Measurements from ENCODE around the gene ZNF22.

The ZNF22 gene

DNA sequence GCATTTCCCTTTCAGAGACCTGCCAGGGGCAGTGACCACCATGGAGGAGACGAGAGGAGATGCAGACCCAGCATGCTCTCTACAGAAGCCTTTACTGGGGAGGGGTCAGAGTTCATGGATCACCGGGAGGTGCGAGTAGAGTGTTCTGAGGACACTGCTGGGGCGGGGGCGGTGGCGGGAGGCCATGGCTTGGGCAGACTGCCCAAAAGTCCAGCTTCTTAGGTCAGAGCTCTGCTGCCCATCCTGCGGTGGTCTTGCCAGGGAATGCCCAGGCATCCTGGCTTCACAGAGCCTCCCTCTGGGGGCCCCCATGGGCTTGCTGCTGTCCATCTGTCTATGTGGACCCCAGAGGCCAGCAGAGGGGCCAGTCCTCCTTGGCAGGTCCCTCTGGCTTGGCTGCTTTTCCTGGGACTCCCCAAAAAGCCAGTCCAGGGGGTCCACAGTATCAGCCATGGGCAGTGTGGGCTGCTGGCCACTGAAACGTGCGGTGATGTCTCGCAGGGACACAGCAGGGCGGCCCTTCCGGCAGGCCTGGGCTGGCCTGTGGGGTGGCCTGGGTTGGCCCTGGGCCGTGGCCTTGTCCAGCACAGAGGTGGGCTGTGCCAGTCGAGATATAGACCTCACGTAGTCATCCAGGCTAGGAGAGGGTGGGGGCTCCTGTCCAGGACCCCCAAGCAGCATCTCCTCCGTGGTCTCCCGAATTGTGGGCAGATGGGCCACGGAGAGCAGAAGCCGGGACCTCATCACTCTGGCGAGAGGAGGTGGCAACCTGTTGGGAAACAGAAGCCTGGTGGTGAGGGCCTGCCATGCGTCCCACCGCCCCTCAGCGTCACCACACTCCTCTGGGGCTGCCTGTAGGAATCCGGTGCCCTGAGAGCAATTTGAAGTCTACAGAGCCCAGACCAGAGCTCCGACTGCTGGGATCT lies 23.2 kb upstream of the ZNF22 start:
- DNase-seq (ENCODE audit: low spot score) = no peak

- no peak for DNase-seq (ENCODE audit: low spot score)
Observed at GRCh38 chr10:44978213-44978569, 22.5 kb upstream of the ZNF22 start.

GRCh38 chr10:44978570-44979280 lies 22.0 kb upstream of the ZNF22 start, which contains the start of gene DEPP1:
DEPP1 (minus strand) TSS chr10:44978809; CDS start chr10:44978030, 779 bp downstream.
- DNase-seq (ENCODE audit: low spot score) = no peak

DNA sequence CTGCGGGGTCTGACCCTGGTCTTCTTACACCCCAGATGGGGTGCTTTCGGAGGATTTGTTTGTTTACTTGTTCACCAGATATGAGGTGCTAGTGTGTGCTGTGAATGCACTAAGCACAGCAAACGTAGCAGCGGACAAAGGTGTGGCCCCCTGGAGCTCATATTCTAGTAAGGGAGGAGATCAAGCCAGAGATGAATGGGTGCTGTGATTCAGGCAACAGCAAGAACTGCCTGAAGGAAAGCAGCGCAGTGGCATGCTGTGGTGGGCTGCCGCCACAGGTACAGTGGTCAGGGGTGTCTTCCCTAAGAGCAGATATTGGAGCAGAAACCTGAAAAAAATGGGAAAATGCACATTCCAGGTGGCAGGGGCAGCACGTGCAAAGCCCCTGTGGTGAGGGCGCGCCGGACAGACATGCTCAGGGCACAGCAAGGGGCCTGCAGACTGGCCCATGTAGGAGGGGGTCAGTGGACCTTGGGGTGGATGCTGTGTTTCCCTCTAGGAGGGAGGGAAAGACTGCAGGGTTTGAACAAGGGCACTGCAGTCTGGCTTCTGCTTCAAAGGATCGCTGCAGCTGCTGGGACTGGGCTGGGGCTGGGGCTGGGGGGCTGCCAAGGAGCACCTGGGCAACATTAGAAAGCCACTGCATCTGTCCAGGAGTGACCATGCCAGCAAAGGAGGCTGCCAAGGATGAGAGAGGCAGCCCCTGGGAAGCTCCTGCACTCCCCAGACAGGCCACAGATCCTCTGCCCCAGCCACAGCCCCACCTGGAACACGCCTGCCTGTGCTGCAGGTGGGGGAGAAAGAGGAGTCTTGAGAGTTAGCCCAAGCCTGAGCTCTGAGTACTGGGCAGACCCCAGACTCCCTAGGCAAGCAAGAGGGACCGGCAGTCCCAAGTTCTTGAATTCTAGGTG lies 21.2 kb upstream of the ZNF22 start:
- no peak for DNase-seq (ENCODE audit: low spot score)

GRCh38 chr10:44980309-44981171 lies 20.2 kb upstream of the ZNF22 start:
- no peak for DNase-seq (ENCODE audit: low spot score)

GRCh38 chr10:44981172-44982113 lies 19.3 kb upstream of the ZNF22 start:
- DNase-seq (ENCODE audit: low spot score) = no peak

DNA sequence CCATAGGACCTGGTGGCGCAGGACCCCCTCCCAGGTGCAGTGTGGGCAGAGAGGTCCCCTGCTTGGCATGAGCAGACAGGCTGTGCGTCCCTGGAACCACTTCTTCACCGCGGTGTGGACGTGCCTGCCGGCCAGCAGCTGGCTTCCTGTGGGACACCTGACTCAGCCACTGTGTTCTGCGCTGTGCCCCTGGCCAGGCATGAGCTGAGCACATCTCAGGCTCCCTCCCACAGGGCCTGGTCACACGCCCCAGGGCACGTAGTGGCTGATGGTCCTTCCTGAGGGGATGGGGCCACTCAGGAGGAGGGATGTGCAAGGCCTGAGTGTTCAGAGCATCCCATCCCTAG lies 18.6 kb upstream of the ZNF22 start:
- DNase-seq (ENCODE audit: low spot score) = no peak

DNA sequence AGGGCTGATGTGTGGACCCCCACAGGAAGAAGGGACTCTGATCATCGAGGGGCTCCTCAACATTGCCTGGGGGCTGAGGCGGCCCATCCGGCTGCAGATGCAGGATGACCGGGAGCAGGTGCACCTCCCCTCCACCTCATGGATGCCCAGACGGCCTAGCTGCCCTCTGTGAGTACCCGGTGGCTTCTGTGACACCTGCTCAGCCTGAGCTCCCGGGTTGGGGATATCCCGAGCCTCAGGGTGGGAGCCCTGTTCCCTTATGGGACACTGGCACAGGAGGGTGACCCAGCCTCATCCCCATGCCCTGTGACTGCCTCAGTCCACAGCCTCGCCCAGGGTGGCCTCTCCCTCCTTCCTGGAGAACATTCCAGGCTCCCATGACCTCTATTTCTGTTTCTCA lies 18.2 kb upstream of the ZNF22 start:
- DNase-seq (ENCODE audit: low spot score) = no peak

GRCh38 chr10:44983066-44983894 lies 17.4 kb upstream of the ZNF22 start:
- no peak for DNase-seq (ENCODE audit: low spot score)

DNA sequence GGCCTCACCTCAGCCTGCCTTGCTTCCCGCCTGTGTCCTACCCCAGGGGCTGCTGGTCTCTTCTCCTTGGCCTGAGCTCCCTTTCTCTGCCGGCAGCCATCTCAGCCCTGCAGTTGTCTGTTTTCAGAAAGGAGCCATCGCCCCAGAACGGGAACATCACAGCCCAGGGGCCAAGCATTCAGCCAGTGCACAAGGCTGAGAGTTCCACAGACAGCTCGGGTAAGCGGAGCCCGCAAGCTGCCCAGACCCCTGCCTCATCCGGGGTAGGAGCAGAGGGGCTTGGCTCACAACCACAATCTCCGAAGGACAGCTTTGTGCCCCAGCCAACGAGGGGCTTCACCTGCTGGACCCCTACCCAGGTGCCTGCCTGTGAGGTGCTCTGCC lies 16.8 kb upstream of the ZNF22 start:
- no peak for DNase-seq (ENCODE audit: low spot score)

DNA sequence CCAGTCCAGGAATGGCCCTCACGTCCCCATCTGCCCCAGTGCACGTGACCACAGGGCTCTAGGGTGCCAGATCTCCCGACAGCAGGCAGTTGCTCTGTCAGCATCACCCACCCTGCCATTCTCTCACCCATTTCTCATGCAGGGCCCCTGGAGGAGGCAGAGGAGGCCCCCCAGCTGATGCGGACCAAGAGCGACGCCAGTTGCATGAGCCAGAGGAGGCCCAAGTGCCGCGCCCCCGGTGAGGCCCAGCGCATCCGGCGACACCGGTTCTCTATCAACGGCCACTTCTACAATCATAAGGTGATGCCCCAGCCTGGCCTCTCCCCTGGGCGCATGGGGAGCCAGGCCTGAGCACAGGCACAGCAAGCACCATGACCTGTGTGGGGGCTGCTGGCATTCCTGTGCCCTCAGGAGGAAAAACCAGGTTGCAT lies 16.0 kb upstream of the ZNF22 start:
- DNase-seq (ENCODE audit: low spot score) = no peak

DNA sequence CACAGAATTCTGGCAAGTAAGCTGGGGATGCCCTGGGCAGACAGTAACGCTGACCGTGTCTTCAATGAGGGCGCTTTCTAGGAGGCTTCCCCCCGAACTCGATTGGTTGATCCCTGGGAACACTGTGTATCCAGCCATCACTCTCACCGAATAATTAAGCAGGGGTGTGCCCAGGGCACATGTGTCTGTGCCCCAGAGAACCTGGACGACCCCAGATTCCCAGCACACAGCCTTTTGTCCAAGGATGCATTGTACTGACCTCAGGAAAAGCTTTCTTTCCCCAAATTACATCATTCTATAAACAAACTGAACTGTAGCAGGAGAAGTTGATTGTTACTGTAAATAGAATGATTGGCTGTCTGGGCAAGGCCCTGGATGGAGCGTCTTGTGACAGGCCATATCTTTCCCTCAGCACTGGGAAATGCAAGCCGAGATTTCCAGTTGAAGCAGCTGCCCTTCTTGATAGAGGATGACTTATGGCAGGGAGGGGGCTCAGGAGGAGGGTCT lies 15.5 kb upstream of the ZNF22 start:
- DNase-seq (ENCODE audit: low spot score) = no peak

- no peak for DNase-seq (ENCODE audit: low spot score)
Observed at GRCh38 chr10:44986179-44986578, 14.5 kb upstream of the ZNF22 start.

GRCh38 chr10:44986670-44987069 lies 14.1 kb upstream of the ZNF22 start:
- no peak for DNase-seq (ENCODE audit: low spot score)

DNA sequence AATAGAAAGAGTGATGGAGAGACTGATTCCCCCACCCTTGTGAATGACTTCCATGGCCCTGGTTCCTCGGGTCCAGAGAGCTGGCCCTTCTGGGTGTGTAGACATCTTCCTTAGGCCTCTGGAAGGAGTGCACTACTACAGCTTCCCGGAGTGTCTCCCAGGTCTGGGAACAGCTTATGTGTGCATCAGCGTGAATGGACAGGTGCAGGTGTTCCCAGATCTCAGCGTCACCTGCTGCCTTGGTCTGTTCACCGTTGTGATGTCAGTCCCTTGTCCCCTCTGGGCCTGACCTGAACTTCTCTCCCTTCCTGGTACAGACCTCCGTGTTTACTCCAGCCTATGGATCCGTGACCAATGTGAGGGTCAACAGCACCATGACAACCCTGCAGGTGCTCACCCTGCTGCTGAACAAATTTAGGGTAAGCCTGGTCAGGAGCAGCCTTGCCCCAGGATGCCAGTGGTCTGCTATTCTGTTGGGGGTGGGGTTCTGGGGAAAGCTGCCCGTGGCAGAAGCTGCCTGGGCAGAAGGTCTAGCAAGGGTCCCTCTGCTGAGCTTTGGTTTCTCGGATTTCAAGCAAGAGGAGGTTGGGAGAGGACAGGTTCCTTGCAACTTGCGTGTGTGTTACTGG lies 11.7 kb upstream of the ZNF22 start:
- no peak for DNase-seq (ENCODE audit: low spot score)

GRCh38 chr10:44989597-44990301 lies 11.0 kb upstream of the ZNF22 start:
- DNase-seq (ENCODE audit: low spot score) = no peak

- DNase-seq (ENCODE audit: low spot score) = no peak
Observed at GRCh38 chr10:44990302-44990655, 10.4 kb upstream of the ZNF22 start.

DNA sequence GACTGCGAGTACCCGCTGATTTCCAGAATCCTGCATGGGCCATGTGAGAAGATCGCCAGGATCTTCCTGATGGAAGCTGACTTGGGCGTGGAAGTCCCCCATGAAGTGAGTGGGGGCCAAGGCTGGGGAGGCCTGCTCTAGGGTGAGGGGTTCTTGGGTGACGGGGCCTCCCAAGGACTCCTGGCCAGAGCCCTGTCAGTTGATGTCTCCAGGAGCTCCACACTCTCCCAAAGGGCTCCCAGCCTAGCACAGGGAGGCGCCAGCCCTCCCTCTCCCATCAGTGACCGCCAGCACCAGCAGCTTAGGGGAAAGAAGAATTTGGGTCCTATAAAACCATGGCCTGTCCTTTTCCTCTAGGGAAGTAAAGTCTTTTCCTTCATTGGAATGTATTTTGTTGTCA lies 9.8 kb upstream of the ZNF22 start:
- no peak for DNase-seq (ENCODE audit: low spot score)
